ENCODE data around the gene SLC9A7.

DNA sequence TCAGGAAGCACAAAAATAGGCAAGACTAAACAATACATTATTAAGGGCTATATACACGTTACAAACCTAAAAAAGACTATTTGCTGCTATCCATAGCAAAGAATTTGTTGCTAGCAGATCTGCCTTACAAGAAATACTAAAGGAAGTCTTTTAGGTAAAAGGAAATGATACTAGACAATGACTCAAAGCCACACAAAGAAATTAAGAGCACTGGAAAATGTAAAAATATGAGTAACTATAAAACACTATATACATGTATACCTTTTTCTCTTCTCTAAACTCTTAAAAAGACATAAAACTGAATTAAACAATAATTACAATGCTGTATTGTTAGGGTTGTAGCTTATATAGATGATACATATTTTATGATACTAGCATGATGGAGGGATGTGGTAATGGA, 25.7 kb downstream of the SLC9A7 start:
- TF ChIP-seq EZH2 (IDR thresholded peaks at IDR 0.05; ENCODE audit: low read length, unreplicated experiment): no peak
- TF ChIP-seq CTCF (conservative IDR thresholded peaks at IDR 0.05; ENCODE audit: low read depth, low read length): no peak
- TF ChIP-seq EZH2phosphoT487 (IDR thresholded peaks at IDR 0.05; ENCODE audit: borderline replicate concordance, low read length): no peak

Measured in PC-3 (cell line).